ENCODE measurements around the gene EEF2. TPM values are rescaled to one million over a fixed set of nuclear protein-coding genes. Genes with fewer than 3 reads are reported as not detected.
A peak's percentile ranks its signal among the peaks of the same experiment; 100 is the strongest.
"Not testable (repeated sequence)": the region's sequence is repeated elsewhere in the genome, so short reads cannot be mapped to it uniquely, and the experiment has no call there.

Gene EEF2
- total RNA-seq, 3 donors from 2014 or later, result 1,826 to 2,582 (median 2,012) TPM

DNA sequence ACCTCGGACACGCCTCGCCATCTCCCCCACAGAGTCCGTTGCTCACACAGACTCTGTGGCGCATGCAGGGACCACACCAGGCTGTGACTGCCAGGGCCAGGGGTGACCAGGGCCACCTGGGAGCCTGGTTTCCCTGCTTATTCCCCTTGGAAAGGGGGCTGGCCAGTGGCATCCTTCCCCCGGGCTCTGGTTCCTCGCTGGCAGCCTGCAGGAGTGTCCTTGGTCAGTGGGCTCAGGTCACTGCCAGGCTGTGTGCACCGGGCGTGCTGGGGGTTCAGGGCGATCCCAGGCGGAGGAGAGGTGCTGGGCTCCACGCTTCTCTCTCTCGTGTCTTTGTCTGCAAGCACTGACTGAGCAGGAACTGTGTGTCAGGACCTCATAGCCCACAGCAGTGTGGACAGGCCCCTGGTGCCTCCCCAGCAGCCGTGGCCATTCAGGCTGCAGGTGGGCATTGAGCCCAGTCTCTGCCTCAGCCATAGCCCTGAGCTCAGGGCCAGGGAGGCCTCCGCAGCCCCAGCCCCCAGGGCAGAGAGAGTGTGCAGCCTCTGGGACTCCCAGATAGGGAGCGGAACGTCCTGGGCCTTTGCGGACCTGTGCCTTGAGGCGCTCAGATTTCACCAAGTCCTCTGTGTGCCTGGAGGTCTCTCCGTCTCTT, 28.8 kb upstream of the EEF2 start:
- H3K4me1 ChIP-seq (ENCODE audit: low read depth), result peaks cover 16% of the 10 kb centered on the region
- intact Hi-C loops (cut with DNase I, micrococcal nuclease), result no loop called here
- no peak for DNase-seq
- no peak overlapping the region for H3K4me3 ChIP-seq
- ATAC-seq, result no peak
- H3K36me3 ChIP-seq (ENCODE audit: low read depth), result peaks cover 3% of the 10 kb centered on the region
- H3K9me3 ChIP-seq, result no peaks in the 10 kb centered on the region
- no peak for TF ChIP-seq CTCF (IDR thresholded peaks at IDR 0.05)

- peaks cover 24% of the 10 kb centered on the region for H3K4me1 ChIP-seq (ENCODE audit: low read depth)
- no peaks in the 10 kb centered on the region for H3K9me3 ChIP-seq
- peaks cover 3% of the 10 kb centered on the region for H3K36me3 ChIP-seq (ENCODE audit: low read depth)
- no peak for ATAC-seq
- TF ChIP-seq CTCF (IDR thresholded peaks at IDR 0.05), result no peak
- DNase-seq, result no peak
- intact Hi-C loops (cut with DNase I, micrococcal nuclease), result no loop called here
- no peak overlapping the region for H3K4me3 ChIP-seq
Observed at GRCh38 chr19:4012975-4013634, 27.8 kb upstream of the EEF2 start.

DNA sequence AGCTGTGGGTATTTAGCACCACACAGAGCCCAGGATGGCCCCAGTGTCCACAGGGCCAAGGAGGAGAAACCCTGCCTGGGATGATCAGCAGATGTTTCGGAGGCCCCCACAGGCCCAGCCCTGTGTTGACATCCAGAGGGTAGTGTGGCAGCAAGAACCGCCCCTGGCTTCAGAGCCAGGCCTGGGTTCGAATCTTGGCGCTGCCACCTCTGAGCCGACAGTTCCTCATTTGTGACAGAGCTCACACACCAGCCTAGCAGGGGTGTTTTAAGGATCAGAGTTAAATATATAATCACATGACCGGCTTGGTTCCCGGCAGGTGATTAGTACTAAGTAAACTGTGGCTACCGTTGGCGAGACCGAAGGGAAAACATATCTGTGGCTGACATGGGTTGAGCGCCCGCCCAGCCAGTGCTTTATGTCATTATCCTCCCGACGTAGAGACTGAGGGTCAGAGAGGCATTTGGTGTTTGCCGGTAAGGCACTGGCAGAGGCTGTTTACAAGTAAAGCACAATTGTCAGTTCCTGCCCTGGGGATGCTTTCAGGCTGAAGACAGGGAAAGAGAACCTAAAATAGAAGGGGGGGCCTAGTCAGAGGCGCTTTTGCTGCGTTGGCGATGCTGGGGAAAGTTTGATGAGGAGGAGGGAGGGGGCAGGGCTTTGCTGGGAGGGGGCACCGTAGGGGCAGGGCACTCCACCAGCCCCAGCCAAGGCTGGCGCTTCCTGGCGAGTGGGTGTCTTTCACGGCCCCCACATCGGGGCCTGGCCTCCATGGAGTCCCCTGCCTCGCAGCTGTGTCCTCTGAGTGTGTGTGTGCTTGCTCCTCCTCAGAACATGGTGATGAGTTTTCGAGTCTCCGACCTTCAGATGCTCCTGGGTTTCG, 27.1 kb upstream of the EEF2 start:
- peak; percentile 24 for ATAC-seq

DNA sequence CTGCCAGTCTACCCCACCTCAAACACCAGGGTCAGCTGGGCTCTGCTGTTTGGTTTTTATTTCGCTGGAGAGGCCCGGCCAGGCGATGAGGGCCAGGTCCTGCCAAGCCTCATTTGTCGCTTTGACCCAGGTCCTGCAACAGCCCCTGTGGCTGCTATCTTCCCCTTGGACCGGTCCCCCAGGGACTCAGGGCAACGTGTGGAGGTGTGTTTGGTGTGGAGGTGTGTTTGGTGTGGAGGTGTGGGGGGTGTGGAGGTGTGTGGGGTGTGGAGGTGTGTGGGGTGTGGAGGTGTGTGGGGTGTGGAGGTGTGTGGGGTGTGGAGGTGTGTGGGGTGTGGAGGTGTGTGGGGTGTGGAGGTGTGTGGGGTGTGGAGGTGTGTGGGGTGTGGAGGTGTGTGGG, 26.2 kb upstream of the EEF2 start:
- ATAC-seq; intact Hi-C loops (cut with DNase I, micrococcal nuclease); H3K9me3 ChIP-seq; DNase-seq; H3K36me3 ChIP-seq (ENCODE audit: low read depth); H3K4me3 ChIP-seq: not testable (repeated sequence)
- H3K4me1 ChIP-seq (ENCODE audit: low read depth), result peaks cover 24% of the 10 kb centered on the region

More for the DNA sequence above, 27.1 kb upstream of the EEF2 start:
- intact Hi-C loops (cut with DNase I, micrococcal nuclease), result no loop called here
- peak in 1 of 3 donors; percentile 61 for DNase-seq
- Histone ChIP-seq H3K4me3 (no peak overlapping the region), H3K36me3 (ENCODE audit: low read depth) (peaks cover 3% of the 10 kb centered on the region), H3K4me1 (ENCODE audit: low read depth) (peaks cover 24% of the 10 kb centered on the region), H3K9me3 (no peaks in the 10 kb centered on the region)
- TF ChIP-seq CTCF (IDR thresholded peaks at IDR 0.05), result no peak

GRCh38 chr19:4010808-4011110, 25.5 kb upstream of the EEF2 start:
- DNase-seq (no peak), ATAC-seq (no peak)
- H3K9me3 ChIP-seq, result no peaks in the 10 kb centered on the region
- no peak overlapping the region for H3K4me3 ChIP-seq
- peaks cover 3% of the 10 kb centered on the region for H3K36me3 ChIP-seq (ENCODE audit: low read depth)
- TF ChIP-seq CTCF (IDR thresholded peaks at IDR 0.05), result no peak
- H3K4me1 ChIP-seq (ENCODE audit: low read depth), result peaks cover 24% of the 10 kb centered on the region
- intact Hi-C loops (cut with DNase I, micrococcal nuclease), result no loop called here

Data from mucosa of descending colon (tissue), 3 donors.